ENCODE data around the gene CRAMP1.
A peak's percentile ranks its signal among the peaks of the same experiment; 100 is the strongest.
"Not testable (repeated sequence)": the region's sequence is repeated elsewhere in the genome, so short reads cannot be mapped to it uniquely, and the experiment has no call there.

CRAMP1 gene

DNA sequence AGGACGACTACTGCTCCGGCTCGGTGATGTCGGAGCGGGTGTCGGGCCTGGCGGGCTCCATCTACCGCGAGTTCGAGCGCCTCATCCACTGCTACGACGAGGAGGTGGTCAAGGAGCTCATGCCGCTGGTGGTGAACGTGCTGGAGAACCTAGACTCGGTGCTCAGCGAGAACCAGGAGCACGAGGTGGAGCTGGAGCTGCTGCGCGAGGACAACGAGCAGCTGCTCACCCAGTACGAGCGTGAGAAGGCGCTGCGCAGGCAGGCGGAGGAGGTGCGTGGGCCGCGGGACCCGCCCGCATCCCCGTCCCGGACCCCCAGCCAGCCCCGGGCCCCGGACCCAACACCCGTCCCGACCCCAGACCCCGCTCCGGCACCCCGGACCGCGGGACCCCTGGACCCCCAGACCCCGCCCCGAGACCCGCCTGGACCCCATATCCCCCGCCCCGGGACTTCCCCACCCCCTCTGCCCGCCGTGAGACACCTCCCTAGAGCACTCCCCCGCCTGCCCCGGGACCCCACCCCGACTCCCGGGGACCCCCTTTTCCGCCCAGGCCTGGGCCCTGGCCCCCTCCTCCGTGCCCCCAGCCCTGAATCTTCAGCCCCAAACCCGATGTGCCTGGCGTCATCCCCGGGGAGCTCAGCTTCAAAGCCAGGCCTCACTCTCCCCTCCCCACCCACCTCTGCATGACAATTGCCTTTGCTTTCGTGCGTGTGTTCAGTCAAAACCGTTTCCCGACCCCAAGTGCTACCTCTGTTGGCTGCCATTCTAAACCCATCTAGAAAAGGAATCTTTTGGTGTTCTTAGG lies 94.4 kb downstream of the CRAMP1 start:
- ATAC-seq (replicated peaks; ENCODE audit: extremely low read depth, poor library complexity, severe bottlenecking), result peak; percentile 41
- peaks cover 25% of the 10 kb centered on the region for H3K4me1 Mint-ChIP-seq
- no peaks in the 10 kb centered on the region for H3K9me3 Mint-ChIP-seq
- no peaks in the 10 kb centered on the region for H3K27me3 Mint-ChIP-seq
- peak overlapping the region; percentile 100 for H3K27ac Mint-ChIP-seq (ENCODE audit: low read depth)
- DNase-seq (ENCODE audit: low spot score in 2 of 2), result peak in 1 of 2 donors; percentile 17
- peak overlapping the region; percentile 99 for H3K4me3 Mint-ChIP-seq
- H3K36me3 Mint-ChIP-seq (ENCODE audit: insufficient read depth), result peaks cover 16% of the 10 kb centered on the region

DNA sequence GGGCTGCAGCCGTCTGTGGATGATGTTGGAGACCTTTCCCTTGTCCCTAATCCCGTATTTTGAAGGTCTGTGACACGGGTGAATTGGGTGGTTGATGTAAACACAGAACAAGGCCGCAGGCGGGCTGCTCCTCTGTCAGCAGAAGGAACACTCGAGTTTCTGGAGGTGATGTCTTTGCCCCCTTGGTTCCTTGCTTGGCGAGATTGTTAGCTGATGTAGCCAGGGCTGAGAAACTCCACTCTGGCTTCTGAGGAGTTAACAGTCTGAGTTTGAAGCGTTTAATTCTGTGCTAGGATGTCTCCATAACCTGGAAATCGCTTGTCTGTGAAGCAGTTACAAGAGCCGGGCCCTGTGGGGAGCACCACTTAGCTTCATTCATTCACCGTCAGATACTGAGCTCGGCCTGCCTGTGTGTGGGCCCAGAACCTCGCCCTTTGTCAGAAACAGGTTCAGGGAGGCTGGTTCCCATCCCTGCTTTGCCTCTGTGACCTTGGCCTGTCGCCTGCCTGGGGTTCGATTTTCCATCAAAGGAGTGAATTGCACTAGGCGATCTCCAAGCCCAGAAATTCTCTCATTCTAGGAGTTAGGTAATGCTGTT lies 95.1 kb downstream of the CRAMP1 start:
- DNase-seq (ENCODE audit: low spot score in 2 of 2), result no peak
- H3K4me3 Mint-ChIP-seq, result peak overlapping the region; percentile 99
- no peak for ATAC-seq (replicated peaks; ENCODE audit: extremely low read depth, poor library complexity, severe bottlenecking)

GRCh38 chr16:1708083-1708767 lies 96.1 kb downstream of the CRAMP1 start:
- DNase-seq (ENCODE audit: low spot score in 2 of 2), result no peak
- Mint-ChIP-seq H3K36me3 (ENCODE audit: insufficient read depth) (peaks cover 21% of the 10 kb centered on the region), H3K4me3 (peak overlapping the region; percentile 99), H3K27ac (ENCODE audit: low read depth) (peak overlapping the region; percentile 100), H3K9me3 (no peaks in the 10 kb centered on the region), H3K4me1 (peaks cover 31% of the 10 kb centered on the region), H3K27me3 (no peaks in the 10 kb centered on the region)
- ATAC-seq (replicated peaks; ENCODE audit: extremely low read depth, poor library complexity, severe bottlenecking), result peak; percentile 15

More for the DNA sequence above, 95.1 kb downstream of the CRAMP1 start:
- Mint-ChIP-seq H3K36me3 (ENCODE audit: insufficient read depth) (peaks cover 19% of the 10 kb centered on the region), H3K4me1 (peaks cover 25% of the 10 kb centered on the region), H3K9me3 (no peaks in the 10 kb centered on the region), H3K27ac (ENCODE audit: low read depth) (peak overlapping the region; percentile 100), H3K27me3 (no peaks in the 10 kb centered on the region)

DNA sequence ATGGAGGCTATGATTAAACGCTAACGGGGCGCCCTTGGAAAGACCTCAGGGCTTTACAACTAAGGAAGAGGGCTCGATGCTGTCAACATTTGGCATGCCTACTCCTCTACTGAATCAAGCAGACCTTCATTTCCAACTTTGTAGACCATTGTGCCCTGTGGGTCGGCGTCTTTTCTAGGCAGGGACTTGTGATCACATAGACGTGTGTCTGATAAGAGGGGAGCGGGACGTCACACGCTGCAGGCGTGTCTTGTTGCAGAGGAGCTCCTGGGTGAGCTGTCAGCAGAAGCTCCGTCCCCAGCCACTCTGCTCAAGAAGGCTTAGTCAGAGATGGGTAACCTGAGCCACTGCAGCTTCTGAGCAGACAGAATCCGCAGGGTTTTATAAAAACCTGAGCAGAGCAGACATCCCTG lies 96.6 kb downstream of the CRAMP1 start:
- no peak overlapping the region for H3K27ac Mint-ChIP-seq (ENCODE audit: low read depth)

GRCh38 chr16:1709356-1709755 lies 97.2 kb downstream of the CRAMP1 start:
- ATAC-seq (replicated peaks; ENCODE audit: extremely low read depth, poor library complexity, severe bottlenecking) (no peak), DNase-seq (ENCODE audit: low spot score in 2 of 2) (no peak)
- Mint-ChIP-seq H3K4me3 (no peak overlapping the region), H3K27me3 (no peaks in the 10 kb centered on the region), H3K9me3 (no peaks in the 10 kb centered on the region), H3K36me3 (ENCODE audit: insufficient read depth) (peaks cover 20% of the 10 kb centered on the region), H3K4me1 (peaks cover 35% of the 10 kb centered on the region), H3K27ac (ENCODE audit: low read depth) (no peak overlapping the region)

More for the DNA sequence above, 96.6 kb downstream of the CRAMP1 start:
- H3K27me3 Mint-ChIP-seq, result no peaks in the 10 kb centered on the region
- no peaks in the 10 kb centered on the region for H3K9me3 Mint-ChIP-seq
- H3K4me3 Mint-ChIP-seq, result peak overlapping the region; percentile 99
- DNase-seq (ENCODE audit: low spot score in 2 of 2) (no peak), ATAC-seq (replicated peaks; ENCODE audit: extremely low read depth, poor library complexity, severe bottlenecking) (no peak)
- peaks cover 35% of the 10 kb centered on the region for H3K4me1 Mint-ChIP-seq
- peaks cover 21% of the 10 kb centered on the region for H3K36me3 Mint-ChIP-seq (ENCODE audit: insufficient read depth)

DNA sequence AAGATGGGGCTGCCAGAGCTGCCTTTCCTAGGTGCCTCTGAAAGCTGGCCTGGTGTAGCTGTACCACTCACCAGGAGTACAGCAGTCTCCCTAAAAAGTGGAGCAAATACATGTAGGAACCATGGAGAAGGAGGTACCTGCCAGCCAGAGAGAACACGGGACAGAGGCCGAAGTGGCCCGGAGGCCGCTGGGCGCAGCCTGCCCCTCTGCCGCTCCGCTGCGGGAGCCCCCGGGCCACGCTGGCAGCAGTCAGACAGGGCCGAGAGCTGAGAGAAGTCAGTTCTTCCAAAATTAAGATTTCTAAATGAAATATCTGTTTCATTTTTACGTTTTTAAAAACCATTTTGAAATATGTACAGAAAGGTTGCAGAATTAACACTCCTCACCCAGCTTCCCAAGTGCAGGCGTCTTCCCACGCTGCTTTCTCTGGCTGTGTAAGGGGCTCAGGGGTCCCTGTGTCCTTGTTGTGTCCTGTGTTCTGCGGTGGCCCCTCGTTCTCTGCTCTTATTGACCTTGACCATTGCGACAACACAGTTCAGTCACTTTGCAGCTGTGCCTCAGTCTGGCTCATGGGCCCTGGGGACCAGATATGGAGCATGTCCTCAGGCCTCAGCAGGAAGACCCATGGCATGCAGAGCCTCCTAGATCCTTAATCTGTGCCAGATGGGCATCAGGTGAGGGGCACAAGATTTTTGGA lies 98.8 kb downstream of the CRAMP1 start:
- no peak for ATAC-seq (replicated peaks; ENCODE audit: extremely low read depth, poor library complexity, severe bottlenecking)
- peaks cover 34% of the 10 kb centered on the region for H3K4me1 Mint-ChIP-seq
- H3K27me3 Mint-ChIP-seq, result no peaks in the 10 kb centered on the region
- peaks cover 12% of the 10 kb centered on the region for H3K36me3 Mint-ChIP-seq (ENCODE audit: insufficient read depth)
- H3K9me3 Mint-ChIP-seq, result no peaks in the 10 kb centered on the region
- no peak overlapping the region for H3K27ac Mint-ChIP-seq (ENCODE audit: low read depth)
- H3K4me3 Mint-ChIP-seq, result no peak overlapping the region
- DNase-seq (ENCODE audit: low spot score in 2 of 2), result no peak

- no peaks in the 10 kb centered on the region for H3K9me3 Mint-ChIP-seq
- no peak overlapping the region for H3K4me3 Mint-ChIP-seq
- no peak for DNase-seq (ENCODE audit: low spot score in 2 of 2)
- no peak for ATAC-seq (replicated peaks; ENCODE audit: extremely low read depth, poor library complexity, severe bottlenecking)
- peaks cover 13% of the 10 kb centered on the region for H3K36me3 Mint-ChIP-seq (ENCODE audit: insufficient read depth)
- H3K27ac Mint-ChIP-seq (ENCODE audit: low read depth), result no peak overlapping the region
- H3K27me3 Mint-ChIP-seq, result no peaks in the 10 kb centered on the region
- H3K4me1 Mint-ChIP-seq, result peaks cover 24% of the 10 kb centered on the region
Measured at GRCh38 chr16:1712791-1713261, 100.7 kb downstream of the CRAMP1 start.

- DNase-seq (ENCODE audit: low spot score in 2 of 2), result no peak
- no peaks in the 10 kb centered on the region for H3K27me3 Mint-ChIP-seq
Measured at GRCh38 chr16:1713331-1713730, 101.2 kb downstream of the CRAMP1 start.

DNA sequence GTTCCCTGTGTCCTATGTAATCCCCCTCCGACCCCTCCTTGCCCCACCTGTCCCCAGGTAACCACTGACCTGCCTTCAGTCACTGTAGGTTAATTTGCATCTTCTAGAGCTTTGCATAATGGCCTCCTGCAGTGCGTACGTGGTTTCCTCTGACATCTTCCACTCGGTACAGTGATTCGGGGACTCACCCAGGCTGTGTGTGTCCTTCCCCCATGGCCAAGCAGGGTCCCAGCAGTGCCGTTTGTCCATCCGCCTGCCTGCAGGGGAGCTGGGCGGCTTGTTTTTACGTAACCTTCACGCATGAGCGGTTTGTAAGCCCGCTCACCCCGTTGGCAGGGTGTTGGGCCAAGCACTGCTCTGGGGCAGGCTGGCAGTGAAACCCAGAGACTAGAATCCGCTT lies 101.8 kb downstream of the CRAMP1 start:
- ATAC-seq (replicated peaks; ENCODE audit: extremely low read depth, poor library complexity, severe bottlenecking), result peak; percentile 40
- DNase-seq (ENCODE audit: low spot score in 2 of 2), result no peak
- Mint-ChIP-seq H3K9me3 (no peaks in the 10 kb centered on the region), H3K36me3 (ENCODE audit: insufficient read depth) (peaks cover 12% of the 10 kb centered on the region), H3K27me3 (no peaks in the 10 kb centered on the region), H3K27ac (ENCODE audit: low read depth) (no peak overlapping the region), H3K4me1 (peaks cover 16% of the 10 kb centered on the region), H3K4me3 (no peak overlapping the region)

More at GRCh38 chr16:1713331-1713730, 101.2 kb downstream of the CRAMP1 start:
- ATAC-seq (replicated peaks; ENCODE audit: extremely low read depth, poor library complexity, severe bottlenecking), result no peak
- H3K27ac Mint-ChIP-seq (ENCODE audit: low read depth), result no peak overlapping the region
- peaks cover 14% of the 10 kb centered on the region for H3K36me3 Mint-ChIP-seq (ENCODE audit: insufficient read depth)
- H3K4me3 Mint-ChIP-seq, result no peak overlapping the region
- no peaks in the 10 kb centered on the region for H3K9me3 Mint-ChIP-seq
- H3K4me1 Mint-ChIP-seq, result peaks cover 21% of the 10 kb centered on the region

DNA sequence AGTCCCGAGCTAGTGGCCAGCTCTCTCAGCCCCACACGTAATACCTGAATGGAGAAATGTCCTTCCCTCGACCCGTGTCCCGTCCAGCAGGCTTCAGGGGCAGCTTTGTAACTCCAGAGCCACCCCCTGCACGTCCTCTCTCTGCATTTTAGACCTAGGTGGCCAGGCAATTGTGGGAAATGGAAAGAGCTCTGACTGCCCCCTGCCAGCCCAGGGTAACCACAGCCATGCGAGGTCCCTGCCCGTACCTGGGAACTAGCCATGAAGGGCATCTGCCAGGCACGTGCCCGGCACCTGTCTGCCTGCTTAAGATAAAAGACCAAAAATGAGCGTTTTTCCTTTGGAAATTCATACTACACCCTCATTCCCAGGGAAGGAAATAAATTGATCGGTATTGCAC lies 103.1 kb downstream of the CRAMP1 start:
- peaks cover 14% of the 10 kb centered on the region for H3K36me3 Mint-ChIP-seq (ENCODE audit: insufficient read depth)
- no peak overlapping the region for H3K4me3 Mint-ChIP-seq
- peaks cover 20% of the 10 kb centered on the region for H3K4me1 Mint-ChIP-seq

GRCh38 chr16:1718236-1718635 lies 106.1 kb downstream of the CRAMP1 start:
- ATAC-seq (replicated peaks; ENCODE audit: extremely low read depth, poor library complexity, severe bottlenecking); H3K9me3 Mint-ChIP-seq; H3K27ac Mint-ChIP-seq (ENCODE audit: low read depth); DNase-seq (ENCODE audit: low spot score in 2 of 2); H3K36me3 Mint-ChIP-seq (ENCODE audit: insufficient read depth); H3K27me3 Mint-ChIP-seq; H3K4me3 Mint-ChIP-seq: not testable (repeated sequence)
- H3K4me1 Mint-ChIP-seq, result peaks cover 22% of the 10 kb centered on the region

More for the DNA sequence above, 103.1 kb downstream of the CRAMP1 start:
- no peaks in the 10 kb centered on the region for H3K27me3 Mint-ChIP-seq
- H3K27ac Mint-ChIP-seq (ENCODE audit: low read depth), result no peak overlapping the region
- DNase-seq (ENCODE audit: low spot score in 2 of 2), result no peak
- no peak for ATAC-seq (replicated peaks; ENCODE audit: extremely low read depth, poor library complexity, severe bottlenecking)
- no peaks in the 10 kb centered on the region for H3K9me3 Mint-ChIP-seq

- not testable (repeated sequence) for H3K4me3 Mint-ChIP-seq; H3K9me3 Mint-ChIP-seq; ATAC-seq (replicated peaks; ENCODE audit: extremely low read depth, poor library complexity, severe bottlenecking); H3K36me3 Mint-ChIP-seq (ENCODE audit: insufficient read depth); H3K27me3 Mint-ChIP-seq; DNase-seq (ENCODE audit: low spot score in 2 of 2)
- peaks cover 23% of the 10 kb centered on the region for H3K4me1 Mint-ChIP-seq
- peak overlapping the region; percentile 29 for H3K27ac Mint-ChIP-seq (ENCODE audit: low read depth)
Measured at GRCh38 chr16:1719559-1720229, 107.5 kb downstream of the CRAMP1 start.
